Endothelial cell of umbilical vein (primary cell): Measurements from ENCODE around the gene LHX6. TPM values are rescaled to one million over a fixed set of nuclear protein-coding genes. Genes with fewer than 3 reads are reported as not detected.

Experiments
- BruUV-seq: library from RNA; stranded (reverse); fragments of 400-500 nt; replicated peaks from 2 replicates; lab custom pipeline; 2021; lab: Mats Ljungman, UMichigan
- CTCF ChIA-PET: fragments of 300-600, 350-600 bp; sonication (Branson Sonifier 250); formaldehyde crosslinking; loops from one replicate; lab custom pipeline; 2021; ENCODE audit warnings: antibody characterized with exemption, inconsistent platforms; lab: Charles Lee
- POLR2A ChIA-PET: fragments of 300-600, 350-600 bp; sonication (Branson Sonifier 250); formaldehyde crosslinking; loops from one replicate; lab custom pipeline; 2021; ENCODE audit warnings: antibody characterized with exemption, inconsistent platforms; lab: Charles Lee
- DNase-seq: peaks from one replicate; pipeline ENCODE4 v3.0.0-alpha.2; 2011; ENCODE audit warnings: low read depth, low spot score
- FAIRE-seq: peaks from 2 replicates; lab custom pipeline; 2011; peaks lifted over from hg19 to GRCh38; lab: Jason Lieb, UNC
- H2AFZ ChIP-seq: 2 replicates; pipeline ENCODE4 v1.6.0; 2012; ENCODE audit warnings: low read depth, low read length, control low read depth, inconsistent platforms
- H3K27ac ChIP-seq: 2 replicates; pipeline ENCODE4 v1.5.1; 2011; ENCODE audit warnings: low read depth, mild to moderate bottlenecking, control low read depth, low read length, moderate library complexity; ENCODE audit not compliant: insufficient read depth
- H3K27me3 ChIP-seq, 2 experiments: 2 replicates each; pipeline versions ENCODE4 v1.6.0 to v1.6.1; 2011; ENCODE audit warnings: low read length in 2 of 2, mixed read lengths in 1 of 2; ENCODE audit not compliant: control insufficient read depth in 2 of 2, insufficient read depth in 2 of 2
- H3K36me3 ChIP-seq, 2 experiments: 2 replicates in 1 of 2; 3 replicates in 1 of 2; pipeline ENCODE4 v1.5.1; 2011; ENCODE audit warnings: low read length in 2 of 2, mild to moderate bottlenecking in 1 of 2, moderate library complexity in 1 of 2; ENCODE audit not compliant: control insufficient read depth in 2 of 2, insufficient read depth in 2 of 2; ENCODE audit errors: extremely low read depth in 1 of 2
- H3K4me1 ChIP-seq: 3 replicates; pipeline ENCODE4 v1.5.1; 2011; ENCODE audit warnings: mild to moderate bottlenecking, low read length; ENCODE audit not compliant: control insufficient read depth, insufficient read depth; ENCODE audit errors: extremely low read depth
- H3K4me2 ChIP-seq: 2 replicates; pipeline ENCODE4 v1.6.1; 2011; ENCODE audit warnings: low read length, control low read depth, mixed read lengths; ENCODE audit not compliant: insufficient read depth
- H3K4me3 ChIP-seq, 3 experiments: fragments of 200-600 bp in 1 of 3; sonication (generic), shearing (Covaris generic) in 1 of 3; replicated peaks in 1 of 3; 2 replicates each; pipeline ENCODE4 v1.5.1; 2011 to 2016; ENCODE audit warnings: control low read depth in 3 of 3, low read length in 3 of 3, mild to moderate bottlenecking in 2 of 3, inconsistent platforms in 1 of 3, low read depth in 1 of 3, moderate library complexity in 1 of 3; ENCODE audit not compliant: insufficient read depth in 1 of 3
- H3K79me2 ChIP-seq: 2 replicates; pipeline ENCODE4 v1.6.0; 2012; ENCODE audit warnings: low read length, inconsistent platforms; ENCODE audit not compliant: control insufficient read depth, insufficient read depth
- H3K9ac ChIP-seq: replicated peaks from 2 replicates; pipeline ENCODE3; 2011; ENCODE audit warnings: low read length, control low read depth; ENCODE audit not compliant: insufficient read depth; ENCODE audit errors: extremely low read depth
- H3K9me1 ChIP-seq: replicated peaks from 3 replicates; pipeline ENCODE4 v1.6.0; 2011; ENCODE audit warnings: mild to moderate bottlenecking, low read length; ENCODE audit not compliant: control insufficient read depth, insufficient read depth; ENCODE audit errors: extremely low read depth
- H3K9me3 ChIP-seq: replicated peaks from 2 replicates; pipeline ENCODE4 v1.5.1; 2012; ENCODE audit warnings: low read length, inconsistent platforms; ENCODE audit not compliant: control insufficient read depth, insufficient read depth
- H4K20me1 ChIP-seq: replicated peaks from 2 replicates; pipeline ENCODE3; 2011; ENCODE audit warnings: mild to moderate bottlenecking, low read length; ENCODE audit not compliant: control insufficient read depth, insufficient read depth; ENCODE audit errors: extremely low read depth
- EZH2 ChIP-seq: IDR thresholded peaks from 2 replicates; pipeline ENCODE4 v1.6.1; 2012; ENCODE audit warnings: borderline replicate concordance, low read depth, mild to moderate bottlenecking, moderate library complexity, low read length, inconsistent platforms; ENCODE audit not compliant: severe bottlenecking
- FOS ChIP-seq: IDR thresholded peaks from 2 replicates; pipeline ENCODE4 v1.6.1; 2011; ENCODE audit warnings: mild to moderate bottlenecking, low read length, moderate library complexity, borderline replicate concordance; ENCODE audit not compliant: insufficient read depth
- GATA2 ChIP-seq: IDR thresholded peaks from 2 replicates; pipeline ENCODE4 v1.7.0; 2011; ENCODE audit warnings: low read depth, mild to moderate bottlenecking, moderate library complexity, mixed read lengths, low read length; ENCODE audit not compliant: insufficient read length, insufficient read depth
- JUN ChIP-seq: IDR thresholded peaks from 2 replicates; pipeline ENCODE4 v1.6.1; 2011; ENCODE audit warnings: borderline replicate concordance, low read depth; ENCODE audit not compliant: insufficient read length, insufficient read depth
- MYC ChIP-seq: IDR thresholded peaks from one replicate; pipeline ENCODE4 v1.6.1; 2011; ENCODE audit warnings: mild to moderate bottlenecking, low read depth, low read length
- POLR2A ChIP-seq: IDR thresholded peaks from 2 replicates; pipeline ENCODE4 v1.6.1; 2012; ENCODE audit warnings: low read depth, mild to moderate bottlenecking, control low read depth, low read length
- POLR2AphosphoS5 ChIP-seq: IDR thresholded peaks from 2 replicates; pipeline ENCODE4 v1.6.1; 2012; ENCODE audit warnings: low read depth, mild to moderate bottlenecking, control low read depth, low read length, moderate library complexity; ENCODE audit not compliant: insufficient read depth
- dilution Hi-C: fragments of 300-500 bp; cut with MboI; formaldehyde crosslinking; loops from one replicate; pipeline ENCODE4 v1.15.0; 2019; ENCODE audit warnings: low sequenced_read_pairs; ENCODE audit not compliant: extremely low pct_ligation_motif_present
- intact Hi-C: fragments of 100-400 bp; cut with micrococcal nuclease; formaldehyde crosslinking; loops from one replicate; pipeline ENCODE4 v1.10.0; 2022
- polyA plus RNA-seq, 4 experiments: library from polyadenylated mRNA; depleted of rRNA in 3 of 4; stranded (reverse) in 3 of 4; unstranded in 1 of 4; fragments of >200 nt; gene quantifications; 2 replicates each; pipeline versions ENCODE4 v1.2.1 to v1.2.3, GENCODE V29; 2011 to 2012; ENCODE audit warnings: missing spikeins in 1 of 4
- total RNA-seq: library from RNA; stranded (reverse); gene quantifications from 2 replicates; pipeline ENCODE4 v1.2.3, GENCODE V29; 2021
- TF ChIP-seq, protein P1 (sequence below), 2 donors: IDR thresholded peaks; 1 replicate in 1 of 2; 2 replicates in 1 of 2; pipeline ENCODE4 v1.5.1; 2011; ENCODE audit warnings: low read length in 2 of 2, mild to moderate bottlenecking in 2 of 2, moderate library complexity in 2 of 2, control low read depth in 1 of 2, inconsistent platforms in 1 of 2, low read depth in 1 of 2; ENCODE audit not compliant: insufficient read depth in 1 of 2; ENCODE audit errors: extremely low read depth in 1 of 2
- TF ChIP-seq, protein P2 (sequence below): IDR thresholded peaks from 2 replicates; pipeline ENCODE4 v1.6.1; 2011; ENCODE audit not compliant: insufficient read depth, insufficient read length

The LHX6 gene
- total and polyA plus RNA-seq, 2 donors (not counting 3 experiments of a cell fraction or from before 2014, with no cell fraction given) = 2.4 to 18.4 TPM

DNA sequence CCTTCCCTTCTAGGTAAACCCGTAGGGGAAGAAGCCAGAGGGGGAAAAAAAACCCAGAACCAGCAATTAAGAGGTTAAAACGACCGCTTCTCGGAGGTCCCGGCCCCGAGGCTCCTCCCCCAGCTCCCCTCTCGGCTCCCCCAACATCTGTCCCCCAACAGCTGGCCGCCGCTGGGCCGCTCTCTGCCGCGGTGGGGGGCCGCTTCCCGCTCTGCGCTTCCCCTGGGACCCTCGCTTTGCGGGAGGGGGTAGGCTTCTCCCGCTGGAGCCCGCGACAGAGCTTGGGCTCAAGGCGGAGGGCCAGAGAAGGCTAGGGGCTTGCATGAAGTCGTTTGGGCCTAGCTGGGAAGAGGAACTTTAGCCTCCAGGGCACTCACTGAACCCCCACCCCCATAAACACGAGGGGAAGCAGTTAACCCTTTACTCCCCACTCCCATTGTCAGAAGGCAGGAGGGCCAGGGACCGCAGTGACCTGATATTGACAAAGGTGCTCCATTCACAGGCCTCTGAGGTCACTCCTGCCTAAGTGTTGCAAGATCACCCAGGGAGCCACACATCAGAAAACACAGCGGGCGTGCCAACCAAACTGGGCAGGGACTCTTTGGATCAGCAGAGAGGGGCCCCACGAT is 7.5 kb downstream of the LHX6 start:
- Histone ChIP-seq H2AFZ (no peak overlapping the region), H4K20me1 (no peaks in the 10 kb centered on the region), H3K27me3 (peaks cover 24 to 27% of the 10 kb centered on the region in 2 experiments), H3K36me3 (no peaks in the 10 kb centered on the region), H3K4me3 (no peak overlapping the region), H3K9ac (no peak overlapping the region), H3K9me3 (no peaks in the 10 kb centered on the region), H3K4me1 (peaks cover 9% of the 10 kb centered on the region), H3K9me1 (no peaks in the 10 kb centered on the region), H3K79me2 (no peaks in the 10 kb centered on the region), H3K27ac (no peak overlapping the region), H3K4me2 (no peak overlapping the region)
- FAIRE-seq (no peak), DNase-seq (no peak)
- TF ChIP-seq MYC (no peak), POLR2A (no peak), FOS (no peak), JUN (no peak), GATA2 (no peak), POLR2AphosphoS5 (no peak), EZH2 (no peak)
- TF ChIP-seq, protein P1, sequence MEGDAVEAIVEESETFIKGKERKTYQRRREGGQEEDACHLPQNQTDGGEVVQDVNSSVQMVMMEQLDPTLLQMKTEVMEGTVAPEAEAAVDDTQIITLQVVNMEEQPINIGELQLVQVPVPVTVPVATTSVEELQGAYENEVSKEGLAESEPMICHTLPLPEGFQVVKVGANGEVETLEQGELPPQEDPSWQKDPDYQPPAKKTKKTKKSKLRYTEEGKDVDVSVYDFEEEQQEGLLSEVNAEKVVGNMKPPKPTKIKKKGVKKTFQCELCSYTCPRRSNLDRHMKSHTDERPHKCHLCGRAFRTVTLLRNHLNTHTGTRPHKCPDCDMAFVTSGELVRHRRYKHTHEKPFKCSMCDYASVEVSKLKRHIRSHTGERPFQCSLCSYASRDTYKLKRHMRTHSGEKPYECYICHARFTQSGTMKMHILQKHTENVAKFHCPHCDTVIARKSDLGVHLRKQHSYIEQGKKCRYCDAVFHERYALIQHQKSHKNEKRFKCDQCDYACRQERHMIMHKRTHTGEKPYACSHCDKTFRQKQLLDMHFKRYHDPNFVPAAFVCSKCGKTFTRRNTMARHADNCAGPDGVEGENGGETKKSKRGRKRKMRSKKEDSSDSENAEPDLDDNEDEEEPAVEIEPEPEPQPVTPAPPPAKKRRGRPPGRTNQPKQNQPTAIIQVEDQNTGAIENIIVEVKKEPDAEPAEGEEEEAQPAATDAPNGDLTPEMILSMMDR (IDR thresholded peaks at IDR 0.05; ENCODE audit: extremely low read depth in 1 of 2, insufficient read depth in 1 of 2, low read depth in 1 of 2, low read length in 2 of 2) = no peak
- TF ChIP-seq, protein P2, sequence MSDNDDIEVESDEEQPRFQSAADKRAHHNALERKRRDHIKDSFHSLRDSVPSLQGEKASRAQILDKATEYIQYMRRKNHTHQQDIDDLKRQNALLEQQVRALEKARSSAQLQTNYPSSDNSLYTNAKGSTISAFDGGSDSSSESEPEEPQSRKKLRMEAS = no peak
- CTCF ChIA-PET = interaction anchor here (1.0 to 1.3 kb wide), 4 partner anchors 87 to 129 kb away, joined by 3 to 4 read pairs (median 3); no protein-coding TSS in a partner anchor
- dilution Hi-C loops = no loop called here
- BruUV-seq = no TSS peak
- POLR2A ChIA-PET = no interaction called here
- intact Hi-C loops = no loop called here
